PFSK-1 (cell line): ENCODE results near the gene LOXHD1.

Source experiments
- FOXP2 ChIP-seq: optimal IDR thresholded peaks from 2 replicates; pipeline ENCODE3; 2011; ENCODE audit warnings: borderline replicate concordance, control low read depth, inconsistent platforms; ENCODE audit not compliant: insufficient read depth; ENCODE audit errors: extremely low read length, extremely low read depth
- POLR2AphosphoS5 ChIP-seq: IDR thresholded peaks from 2 replicates; pipeline ENCODE4 v1.6.1; 2012; ENCODE audit warnings: low read depth, mild to moderate bottlenecking, control low read depth, low read length, moderate library complexity
- SIN3A ChIP-seq: IDR thresholded peaks from 2 replicates; pipeline ENCODE4 v1.6.1; 2012; ENCODE audit warnings: mild to moderate bottlenecking, low read length, moderate library complexity, borderline replicate concordance; ENCODE audit not compliant: insufficient read depth
- TAF1 ChIP-seq: IDR thresholded peaks from 2 replicates; pipeline ENCODE4 v1.6.1; 2012; ENCODE audit warnings: low read length, control low read depth, borderline replicate concordance; ENCODE audit not compliant: insufficient read depth
- TF ChIP-seq, protein P1 (sequence below), 2 experiments: IDR thresholded peaks; 2 replicates each; pipeline versions ENCODE4 v1.6.1 to v1.8.0; 2011 to 2012; ENCODE audit warnings: low read depth in 2 of 2, low read length in 2 of 2, control low read depth in 1 of 2, inconsistent platforms in 1 of 2, mild to moderate bottlenecking in 1 of 2, moderate library complexity in 1 of 2; ENCODE audit not compliant: insufficient read depth in 1 of 2

DNA sequence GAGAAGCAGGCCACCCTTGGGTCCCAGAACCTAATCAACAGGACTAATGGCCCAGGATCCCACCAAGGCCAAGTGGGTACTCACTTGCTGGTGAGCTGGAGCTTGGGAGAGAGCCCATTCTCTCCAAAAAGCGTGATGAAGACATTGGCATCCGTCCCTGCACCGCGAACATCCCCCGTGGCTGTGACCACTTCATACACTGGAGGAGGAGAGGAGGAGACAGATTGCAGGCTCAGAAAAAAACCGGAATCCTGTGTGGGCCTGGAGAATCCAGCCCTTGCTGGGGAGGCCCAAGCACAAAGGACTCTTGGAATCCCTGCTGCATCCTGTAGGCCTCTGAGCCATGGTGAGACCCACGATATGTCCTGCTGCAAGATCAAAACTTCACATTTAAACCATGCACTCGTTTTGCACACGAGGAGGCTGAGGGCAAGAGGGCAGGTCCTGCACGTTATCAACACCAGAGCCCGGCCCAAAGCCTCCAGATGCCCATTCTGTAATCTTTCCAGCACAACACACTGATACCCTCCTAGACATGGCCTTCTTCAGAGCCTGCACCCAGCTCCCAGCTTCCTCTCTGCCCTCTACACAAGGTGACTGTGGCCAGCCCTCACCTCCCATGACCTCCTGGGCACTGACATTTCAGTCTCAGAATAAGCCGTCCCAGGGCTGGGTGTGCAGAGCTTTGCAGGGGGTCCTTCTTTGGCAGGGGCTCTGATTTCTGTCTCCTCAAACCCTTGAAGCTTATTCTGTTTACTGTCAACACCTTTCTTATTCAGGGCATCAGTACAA is 7.8 kb downstream of the LOXHD1 start:
- TF ChIP-seq, protein P1, sequence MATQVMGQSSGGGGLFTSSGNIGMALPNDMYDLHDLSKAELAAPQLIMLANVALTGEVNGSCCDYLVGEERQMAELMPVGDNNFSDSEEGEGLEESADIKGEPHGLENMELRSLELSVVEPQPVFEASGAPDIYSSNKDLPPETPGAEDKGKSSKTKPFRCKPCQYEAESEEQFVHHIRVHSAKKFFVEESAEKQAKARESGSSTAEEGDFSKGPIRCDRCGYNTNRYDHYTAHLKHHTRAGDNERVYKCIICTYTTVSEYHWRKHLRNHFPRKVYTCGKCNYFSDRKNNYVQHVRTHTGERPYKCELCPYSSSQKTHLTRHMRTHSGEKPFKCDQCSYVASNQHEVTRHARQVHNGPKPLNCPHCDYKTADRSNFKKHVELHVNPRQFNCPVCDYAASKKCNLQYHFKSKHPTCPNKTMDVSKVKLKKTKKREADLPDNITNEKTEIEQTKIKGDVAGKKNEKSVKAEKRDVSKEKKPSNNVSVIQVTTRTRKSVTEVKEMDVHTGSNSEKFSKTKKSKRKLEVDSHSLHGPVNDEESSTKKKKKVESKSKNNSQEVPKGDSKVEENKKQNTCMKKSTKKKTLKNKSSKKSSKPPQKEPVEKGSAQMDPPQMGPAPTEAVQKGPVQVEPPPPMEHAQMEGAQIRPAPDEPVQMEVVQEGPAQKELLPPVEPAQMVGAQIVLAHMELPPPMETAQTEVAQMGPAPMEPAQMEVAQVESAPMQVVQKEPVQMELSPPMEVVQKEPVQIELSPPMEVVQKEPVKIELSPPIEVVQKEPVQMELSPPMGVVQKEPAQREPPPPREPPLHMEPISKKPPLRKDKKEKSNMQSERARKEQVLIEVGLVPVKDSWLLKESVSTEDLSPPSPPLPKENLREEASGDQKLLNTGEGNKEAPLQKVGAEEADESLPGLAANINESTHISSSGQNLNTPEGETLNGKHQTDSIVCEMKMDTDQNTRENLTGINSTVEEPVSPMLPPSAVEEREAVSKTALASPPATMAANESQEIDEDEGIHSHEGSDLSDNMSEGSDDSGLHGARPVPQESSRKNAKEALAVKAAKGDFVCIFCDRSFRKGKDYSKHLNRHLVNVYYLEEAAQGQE (IDR thresholded peaks at IDR 0.05; ENCODE audit: insufficient read depth in 1 of 2, low read depth in 2 of 2, low read length in 2 of 2) = no peak
- TF ChIP-seq POLR2AphosphoS5 (no peak), TAF1 (no peak), SIN3A (no peak), FOXP2 (no peak)
